AG04449 (cell line): ENCODE measurements around the gene MIA2.
A peak's percentile ranks its signal among the peaks of the same experiment; 100 is the strongest.
"Not testable (repeated sequence)": the region's sequence is repeated elsewhere in the genome, so short reads cannot be mapped to it uniquely, and the experiment has no call there.

Experiments used
- CTCF ChIA-PET: fragments of 350-600 bp; formaldehyde crosslinking; extraction: SDS; loops from one replicate; lab custom pipeline; 2021; ENCODE audit warnings: antibody characterized with exemption; lab: Yijun Ruan, JAX
- POLR2A ChIA-PET: fragments of 400-600, 350-600 bp; formaldehyde crosslinking; extraction: SDS; loops from one replicate; lab custom pipeline; 2020; ENCODE audit warnings: antibody characterized with exemption, inconsistent platforms; lab: Yijun Ruan, JAX
- DNase-seq: peaks from one replicate; pipeline ENCODE4 v3.0.0-alpha.2; 2010; ENCODE audit warnings: low read depth, low spot score
- H3K4me3 ChIP-seq: 2 replicates; pipeline ENCODE4 v1.5.1; 2011; ENCODE audit warnings: low read depth, mild to moderate bottlenecking, control low read depth, low read length
- CTCF ChIP-seq: IDR thresholded peaks from one replicate; pipeline ENCODE4 v1.5.1; 2011; ENCODE audit warnings: mild to moderate bottlenecking, moderate library complexity, low read length, control low read depth, inconsistent platforms; ENCODE audit not compliant: insufficient read depth; ENCODE audit errors: missing control alignments

MIA2 gene

GRCh38 chr14:39218171-39218769 is 15.4 kb upstream of the MIA2 start:
- no peak overlapping the region for H3K4me3 ChIP-seq
- POLR2A ChIA-PET = no interaction called here
- no peak for DNase-seq
- no peak for TF ChIP-seq CTCF
- CTCF ChIA-PET = no interaction called here

GRCh38 chr14:39219075-39219499 is 14.6 kb upstream of the MIA2 start:
- TF ChIP-seq CTCF = no peak
- ChIA-PET CTCF (no interaction called here), POLR2A (no interaction called here)
- DNase-seq = no peak
- H3K4me3 ChIP-seq = no peak overlapping the region

GRCh38 chr14:39220473-39220872 is 13.2 kb upstream of the MIA2 start:
- POLR2A ChIA-PET, CTCF ChIA-PET, H3K4me3 ChIP-seq, DNase-seq: not testable (repeated sequence)

- H3K4me3 ChIP-seq = no peak overlapping the region
- POLR2A ChIA-PET = no interaction called here
- TF ChIP-seq CTCF = no peak
- CTCF ChIA-PET = no interaction called here
- DNase-seq = no peak
These were observed 5.7 kb upstream of the MIA2 start for GRCh38 chr14:39228044-39228443.

GRCh38 chr14:39228509-39229221 is 5.0 kb upstream of the MIA2 start:
- ChIA-PET POLR2A (interaction anchor here (1.2 kb wide), 1 partner anchor 38 kb away, joined by 3 read pairs; no protein-coding TSS in a partner anchor), CTCF (interaction anchor here (1.7 kb wide), 1 partner anchor 15 kb away, joined by 4 read pairs; no protein-coding TSS in a partner anchor)
- DNase-seq = no peak
- no peak overlapping the region for H3K4me3 ChIP-seq
- TF ChIP-seq CTCF = no peak

- H3K4me3 ChIP-seq = no peak overlapping the region
- ChIA-PET POLR2A (interaction anchor here (1.2 kb wide), 1 partner anchor 38 kb away, joined by 3 read pairs; no protein-coding TSS in a partner anchor), CTCF (interaction anchor here (1.7 kb wide), 1 partner anchor 16 kb away, joined by 4 read pairs; no protein-coding TSS in a partner anchor)
- peak; percentile 7 for DNase-seq
- TF ChIP-seq CTCF = no peak
These were observed 4.5 kb upstream of the MIA2 start for GRCh38 chr14:39229222-39229543.
